Sigmoid colon (tissue), 4 donors: ENCODE data around the gene STK38.

ENCODE experiments used
- EP300 ChIP-seq, 4 donors: sonication (generic); formaldehyde crosslinking; IDR thresholded peaks; one replicate each; pipeline ENCODE4 v1.6.1; 2017; ENCODE audit warnings: antibody characterized with exemption in 4 of 4
- POLR2AphosphoS5 ChIP-seq, 4 donors: sonication (generic); formaldehyde crosslinking; IDR thresholded peaks; one replicate each; pipeline ENCODE4 v1.6.1; 2017; ENCODE audit warnings: antibody characterized with exemption in 4 of 4
- TF ChIP-seq, protein P1 (sequence below), 4 experiments: fragments of 450-650 bp in 3 of 4; fragments of 200-600 bp in 1 of 4; IDR thresholded peaks; one replicate each; pipeline ENCODE4 v1.5.1; 2016 to 2019; ENCODE audit warnings: antibody characterized with exemption in 4 of 4, mild to moderate bottlenecking in 3 of 4, moderate library complexity in 2 of 4

DNA sequence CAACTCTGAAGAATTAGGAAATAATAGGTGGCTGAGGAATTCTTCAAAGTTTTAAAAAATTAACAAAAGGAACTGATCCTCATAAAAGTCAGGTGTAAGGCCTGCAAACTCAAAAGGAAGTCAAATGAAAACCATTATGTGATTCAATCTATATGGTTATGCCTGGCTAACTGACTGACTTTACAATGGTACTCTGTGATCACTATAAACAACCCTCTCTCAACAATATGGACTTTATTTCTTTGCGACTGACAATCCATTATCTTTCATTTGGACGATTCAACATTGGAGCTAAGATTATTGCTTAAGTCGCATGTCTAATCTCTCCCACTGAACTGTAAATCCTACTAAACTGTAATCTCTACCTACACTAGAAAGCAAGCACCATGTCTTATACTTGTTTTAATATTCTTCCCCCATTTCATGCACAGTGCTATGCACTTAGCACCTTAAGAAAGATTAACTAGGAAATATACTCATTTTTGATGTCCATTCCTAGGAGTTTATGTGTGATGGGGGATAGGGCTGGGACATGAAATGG lies 1.4 kb downstream of the STK38 start:
- TF ChIP-seq, protein P1, sequence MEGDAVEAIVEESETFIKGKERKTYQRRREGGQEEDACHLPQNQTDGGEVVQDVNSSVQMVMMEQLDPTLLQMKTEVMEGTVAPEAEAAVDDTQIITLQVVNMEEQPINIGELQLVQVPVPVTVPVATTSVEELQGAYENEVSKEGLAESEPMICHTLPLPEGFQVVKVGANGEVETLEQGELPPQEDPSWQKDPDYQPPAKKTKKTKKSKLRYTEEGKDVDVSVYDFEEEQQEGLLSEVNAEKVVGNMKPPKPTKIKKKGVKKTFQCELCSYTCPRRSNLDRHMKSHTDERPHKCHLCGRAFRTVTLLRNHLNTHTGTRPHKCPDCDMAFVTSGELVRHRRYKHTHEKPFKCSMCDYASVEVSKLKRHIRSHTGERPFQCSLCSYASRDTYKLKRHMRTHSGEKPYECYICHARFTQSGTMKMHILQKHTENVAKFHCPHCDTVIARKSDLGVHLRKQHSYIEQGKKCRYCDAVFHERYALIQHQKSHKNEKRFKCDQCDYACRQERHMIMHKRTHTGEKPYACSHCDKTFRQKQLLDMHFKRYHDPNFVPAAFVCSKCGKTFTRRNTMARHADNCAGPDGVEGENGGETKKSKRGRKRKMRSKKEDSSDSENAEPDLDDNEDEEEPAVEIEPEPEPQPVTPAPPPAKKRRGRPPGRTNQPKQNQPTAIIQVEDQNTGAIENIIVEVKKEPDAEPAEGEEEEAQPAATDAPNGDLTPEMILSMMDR (IDR thresholded peaks at IDR 0.05): no peak
- no peak for TF ChIP-seq EP300 (IDR thresholded peaks at IDR 0.05)
- no peak for TF ChIP-seq POLR2AphosphoS5 (IDR thresholded peaks at IDR 0.05)
